Gastroesophageal sphincter (tissue), 3 donors: Measurements from ENCODE around the gene ADAMTS17.

Experiments
- POLR2A ChIP-seq, 2 donors: fragments of 450-650 bp; IDR thresholded peaks; one replicate each; pipeline ENCODE4 v1.6.1; 2017; ENCODE audit warnings: antibody characterized with exemption in 2 of 2, mild to moderate bottlenecking in 2 of 2, moderate library complexity in 1 of 2
- TF ChIP-seq, protein P1 (sequence below), 4 experiments: fragments of 200-600 bp in 2 of 4; fragments of 450-650 bp in 2 of 4; sonication (generic) in 1 of 4; IDR thresholded peaks; one replicate each; pipeline ENCODE4 v1.5.1; 2017 to 2019; ENCODE audit warnings: antibody characterized with exemption in 4 of 4, mild to moderate bottlenecking in 2 of 4, moderate library complexity in 2 of 4

DNA sequence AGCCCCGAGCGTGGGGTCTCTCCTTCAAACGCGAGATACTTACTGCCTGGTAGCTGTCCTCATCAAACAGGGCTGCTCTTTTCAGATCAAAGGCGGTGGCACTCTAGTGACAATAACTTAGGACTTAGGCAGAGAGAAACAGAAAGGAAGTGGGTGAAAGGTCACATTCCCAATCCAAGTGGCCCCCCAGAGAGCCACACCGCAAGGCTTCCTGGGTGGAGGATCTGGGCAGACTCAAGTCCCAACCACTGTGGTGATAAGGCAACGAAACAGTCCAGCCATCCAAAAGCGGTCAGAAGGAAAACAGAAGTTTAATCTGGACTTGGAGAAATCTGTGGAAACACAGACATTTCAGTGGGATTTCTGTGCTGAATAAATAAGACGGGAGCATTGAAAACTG lies 227.2 kb downstream of the ADAMTS17 start:
- TF ChIP-seq, protein P1, sequence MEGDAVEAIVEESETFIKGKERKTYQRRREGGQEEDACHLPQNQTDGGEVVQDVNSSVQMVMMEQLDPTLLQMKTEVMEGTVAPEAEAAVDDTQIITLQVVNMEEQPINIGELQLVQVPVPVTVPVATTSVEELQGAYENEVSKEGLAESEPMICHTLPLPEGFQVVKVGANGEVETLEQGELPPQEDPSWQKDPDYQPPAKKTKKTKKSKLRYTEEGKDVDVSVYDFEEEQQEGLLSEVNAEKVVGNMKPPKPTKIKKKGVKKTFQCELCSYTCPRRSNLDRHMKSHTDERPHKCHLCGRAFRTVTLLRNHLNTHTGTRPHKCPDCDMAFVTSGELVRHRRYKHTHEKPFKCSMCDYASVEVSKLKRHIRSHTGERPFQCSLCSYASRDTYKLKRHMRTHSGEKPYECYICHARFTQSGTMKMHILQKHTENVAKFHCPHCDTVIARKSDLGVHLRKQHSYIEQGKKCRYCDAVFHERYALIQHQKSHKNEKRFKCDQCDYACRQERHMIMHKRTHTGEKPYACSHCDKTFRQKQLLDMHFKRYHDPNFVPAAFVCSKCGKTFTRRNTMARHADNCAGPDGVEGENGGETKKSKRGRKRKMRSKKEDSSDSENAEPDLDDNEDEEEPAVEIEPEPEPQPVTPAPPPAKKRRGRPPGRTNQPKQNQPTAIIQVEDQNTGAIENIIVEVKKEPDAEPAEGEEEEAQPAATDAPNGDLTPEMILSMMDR (IDR thresholded peaks at IDR 0.05) = no peak
- TF ChIP-seq POLR2A (IDR thresholded peaks at IDR 0.05) = no peak
